Measurements from ENCODE around the gene HIVEP3.
"Not testable (repeated sequence)": the region's sequence is repeated elsewhere in the genome, so short reads cannot be mapped to it uniquely, and the experiment has no call there.

HIVEP3 gene

DNA sequence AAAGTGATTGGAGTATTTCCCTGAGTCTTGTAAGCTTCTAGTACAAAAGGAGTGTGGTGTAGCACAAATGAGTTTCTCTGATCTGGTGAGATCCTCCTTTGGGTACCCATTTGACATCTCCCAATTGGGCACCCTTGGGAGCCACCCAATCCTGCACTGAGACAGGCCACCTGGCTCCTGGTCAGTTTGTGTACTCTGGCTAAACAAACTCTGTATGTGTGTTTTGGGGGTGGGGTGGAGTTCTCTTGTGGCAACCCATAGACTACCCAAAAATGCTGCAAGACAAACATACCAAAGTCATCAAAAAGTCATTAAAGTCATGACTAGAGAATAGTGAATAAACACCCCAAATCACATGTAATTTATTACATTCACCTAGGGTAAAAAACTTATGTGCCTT, 8.4 kb upstream of the HIVEP3 start:
- DNase-seq, result no peak

DNA sequence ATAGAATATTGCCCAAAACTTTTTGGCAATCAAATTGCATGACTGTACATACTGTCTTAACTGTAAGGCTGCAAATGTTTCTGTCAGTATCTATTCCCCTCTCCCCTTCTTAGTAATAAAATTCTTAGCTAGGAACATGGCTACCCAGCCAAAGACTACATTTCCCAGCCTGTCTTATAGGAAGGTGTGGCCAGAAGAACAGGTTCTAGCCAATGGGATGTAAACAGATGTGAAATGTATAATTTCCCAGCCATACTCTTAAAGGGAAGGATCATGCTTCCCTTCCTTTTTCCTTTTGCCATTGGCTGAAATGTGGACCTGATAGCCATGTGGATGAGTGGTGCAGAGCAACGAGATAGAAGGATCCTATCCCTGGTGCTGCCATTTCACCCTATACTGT, 7.0 kb upstream of the HIVEP3 start:
- in situ Hi-C loops (cut with HindIII; ENCODE audit: low pct_ligation_motif_present, low pct_unique_long_range_greater_than_20kb, low sequenced_read_pairs), result no loop called here
- DNase-seq, result no peak

More for the DNA sequence above, 8.4 kb upstream of the HIVEP3 start:
- in situ Hi-C loops (cut with HindIII; ENCODE audit: low pct_ligation_motif_present, low pct_unique_long_range_greater_than_20kb, low sequenced_read_pairs), result no loop called here

DNA sequence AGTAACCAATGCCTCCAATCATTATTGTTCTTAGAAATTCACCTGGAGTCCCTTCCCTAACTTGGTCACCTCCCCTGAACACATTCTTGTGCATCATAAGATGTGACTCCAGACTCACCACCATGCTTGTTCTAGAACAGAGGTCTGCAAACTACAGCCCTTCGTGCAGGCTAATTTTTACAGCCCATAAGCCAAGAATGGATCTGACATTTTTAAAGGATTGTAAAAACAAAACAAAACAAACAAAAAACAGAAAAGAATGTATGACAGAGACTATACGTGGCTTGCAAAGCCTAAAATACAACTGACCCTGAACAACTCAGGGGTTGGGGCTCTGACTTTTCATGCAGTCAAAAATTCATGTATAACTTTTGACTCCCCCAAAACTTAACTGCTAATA, 6.2 kb upstream of the HIVEP3 start:
- in situ Hi-C loops (cut with HindIII; ENCODE audit: low pct_ligation_motif_present, low pct_unique_long_range_greater_than_20kb, low sequenced_read_pairs), result no loop called here
- no peak for DNase-seq

DNA sequence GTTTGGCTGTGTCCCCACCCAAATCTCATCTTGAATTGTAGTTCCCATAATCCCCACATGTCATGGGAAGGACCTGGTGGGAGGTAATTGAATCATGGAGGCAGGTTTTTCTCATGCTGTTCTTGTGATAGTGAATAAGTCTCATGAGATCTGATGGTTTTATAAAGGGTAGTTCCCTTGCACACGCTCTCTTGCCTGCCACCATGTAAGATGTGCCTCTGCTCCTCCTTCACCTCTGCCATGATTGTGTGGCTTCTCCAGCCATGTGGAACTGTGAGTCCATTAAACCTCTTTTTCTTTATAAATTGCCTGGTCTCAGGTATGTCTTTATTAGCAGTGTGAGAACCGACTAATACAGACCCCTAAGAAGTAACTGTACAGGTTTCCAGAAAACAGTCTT, 2.5 kb upstream of the HIVEP3 start:
- in situ Hi-C loops (cut with HindIII; ENCODE audit: low pct_ligation_motif_present, low pct_unique_long_range_greater_than_20kb, low sequenced_read_pairs); DNase-seq: not testable (repeated sequence)

DNA sequence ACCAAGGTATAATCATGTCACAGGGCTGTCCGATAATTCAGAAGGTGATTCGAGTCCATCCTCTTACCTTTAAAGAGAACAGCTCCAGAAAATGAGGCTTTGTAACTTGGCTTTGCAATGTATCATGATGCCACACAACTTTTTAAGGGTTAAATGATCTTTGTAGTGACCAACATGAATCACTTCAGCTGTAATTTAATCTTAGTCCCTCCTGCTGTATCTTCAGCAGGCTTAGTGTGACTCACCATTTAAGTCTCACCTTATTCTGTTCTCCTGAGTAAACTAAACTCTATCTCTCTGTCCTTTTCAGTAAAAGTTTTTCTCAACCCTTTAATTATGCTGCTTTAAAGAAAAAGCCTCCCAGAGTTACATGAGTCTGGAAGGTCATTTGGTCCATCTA, 1.9 kb upstream of the HIVEP3 start:
- no peak for DNase-seq
- in situ Hi-C loops (cut with HindIII; ENCODE audit: low pct_ligation_motif_present, low pct_unique_long_range_greater_than_20kb, low sequenced_read_pairs), result no loop called here

DNA sequence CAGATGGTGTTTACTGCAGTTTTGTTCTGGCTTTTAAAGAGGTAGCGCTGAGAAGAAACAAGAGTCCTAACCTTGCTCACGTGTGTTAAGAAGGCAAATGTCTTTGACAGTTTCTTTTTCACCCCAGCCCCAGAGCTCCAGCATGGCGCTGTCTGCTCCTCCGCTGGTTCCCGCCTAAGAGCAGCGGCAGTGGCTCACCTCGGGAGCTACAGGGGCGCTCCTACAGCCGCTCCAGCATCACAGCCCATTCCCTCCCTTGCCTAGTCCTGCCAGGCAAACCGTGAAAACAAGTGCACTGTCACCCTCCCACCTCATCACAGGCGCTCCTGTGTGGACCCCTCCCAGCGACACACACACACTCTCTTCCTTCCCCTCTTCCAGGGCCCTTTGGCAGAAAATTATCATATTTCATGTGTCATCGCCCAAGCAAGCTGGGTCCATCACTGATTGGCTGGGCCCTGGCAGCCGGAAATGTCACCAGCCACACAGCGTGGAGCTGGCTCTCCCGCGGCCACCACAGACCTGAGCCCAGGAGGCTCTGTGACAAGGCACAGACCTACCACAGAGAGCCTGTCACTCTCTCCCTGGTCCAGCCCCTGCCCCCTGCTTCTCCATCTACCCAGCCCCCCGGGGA, 1.2 kb upstream of the HIVEP3 start:
- in situ Hi-C loops (cut with HindIII; ENCODE audit: low pct_ligation_motif_present, low pct_unique_long_range_greater_than_20kb, low sequenced_read_pairs), result no loop called here
- DNase-seq, result peak; percentile 62

DNA sequence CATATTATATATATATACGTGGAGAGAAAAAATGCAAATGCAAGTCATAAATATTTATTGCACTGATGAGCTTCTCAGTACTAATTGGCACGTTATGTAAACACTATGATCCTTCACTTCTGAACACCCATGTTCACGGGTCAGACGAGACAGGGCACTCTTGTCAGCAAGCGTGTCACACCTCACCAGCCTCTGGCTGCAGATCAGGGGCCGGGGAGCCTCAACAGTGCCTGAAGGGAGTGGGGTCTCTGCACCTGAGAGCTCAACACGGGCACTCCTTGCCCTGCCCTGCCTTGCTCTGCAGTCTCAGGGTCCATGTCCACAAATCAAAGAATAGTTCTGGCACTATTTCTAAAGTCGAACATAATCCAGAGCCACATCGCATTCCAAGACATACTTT, 409 bp upstream of the HIVEP3 start:
- in situ Hi-C loops (cut with HindIII; ENCODE audit: low pct_ligation_motif_present, low pct_unique_long_range_greater_than_20kb, low sequenced_read_pairs), result no loop called here

DNA sequence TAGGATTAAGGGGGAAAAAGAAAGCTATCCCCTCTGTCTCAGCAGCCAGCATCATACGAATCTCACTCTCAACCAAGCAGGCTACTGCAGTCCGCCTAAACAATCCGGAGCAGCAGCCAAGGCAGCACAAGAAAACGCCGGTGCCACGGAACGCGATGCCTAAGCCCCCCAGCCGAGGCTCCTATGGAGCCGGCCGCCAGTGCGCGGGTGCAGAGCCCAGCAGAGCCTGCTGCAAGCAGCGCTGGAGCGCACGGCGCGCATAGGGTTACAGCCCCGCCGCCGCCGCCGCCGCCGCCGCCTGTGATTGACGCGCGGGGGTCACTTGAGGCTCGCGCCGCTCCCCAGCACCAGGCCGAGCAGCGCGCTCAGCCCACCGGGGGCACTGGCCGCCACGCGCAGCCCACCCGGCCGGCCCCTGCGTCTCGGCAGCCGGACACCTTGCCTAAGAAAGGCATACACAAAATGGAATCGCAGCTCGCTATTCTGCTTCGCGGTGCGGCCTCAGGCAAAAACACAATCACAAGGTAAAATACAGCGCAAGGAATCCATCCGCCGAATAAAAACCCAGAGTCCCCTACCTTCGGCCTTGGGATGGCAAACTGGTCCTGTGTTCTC, 780 bp downstream of the HIVEP3 start:
- in situ Hi-C loops (cut with HindIII; ENCODE audit: low pct_ligation_motif_present, low pct_unique_long_range_greater_than_20kb, low sequenced_read_pairs), result no loop called here

More for the DNA sequence above, 409 bp upstream of the HIVEP3 start:
- no peak for DNase-seq

DNA sequence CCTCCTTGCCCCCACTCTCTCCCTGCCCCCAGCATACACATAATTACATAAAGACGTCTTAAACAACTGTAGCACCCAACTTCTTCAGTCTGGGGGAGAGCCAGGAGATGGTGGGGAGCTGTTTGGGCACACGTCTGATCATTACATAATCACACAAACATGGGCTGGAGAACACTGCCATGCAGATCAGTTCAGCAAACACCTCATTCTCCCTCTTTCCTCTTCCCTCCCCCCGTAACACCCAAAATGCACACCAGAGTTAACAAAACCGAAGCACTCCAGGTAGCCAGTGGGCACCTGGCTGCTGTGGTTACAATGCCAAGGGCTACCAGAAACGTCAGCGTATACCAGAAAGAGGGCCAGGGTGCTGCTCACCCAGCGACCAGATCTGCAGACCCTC, 1.6 kb downstream of the HIVEP3 start:
- DNase-seq, result no peak
- in situ Hi-C loops (cut with HindIII; ENCODE audit: low pct_ligation_motif_present, low pct_unique_long_range_greater_than_20kb, low sequenced_read_pairs), result no loop called here

More for the DNA sequence above, 780 bp downstream of the HIVEP3 start:
- peak; percentile 53 for DNase-seq

DNA sequence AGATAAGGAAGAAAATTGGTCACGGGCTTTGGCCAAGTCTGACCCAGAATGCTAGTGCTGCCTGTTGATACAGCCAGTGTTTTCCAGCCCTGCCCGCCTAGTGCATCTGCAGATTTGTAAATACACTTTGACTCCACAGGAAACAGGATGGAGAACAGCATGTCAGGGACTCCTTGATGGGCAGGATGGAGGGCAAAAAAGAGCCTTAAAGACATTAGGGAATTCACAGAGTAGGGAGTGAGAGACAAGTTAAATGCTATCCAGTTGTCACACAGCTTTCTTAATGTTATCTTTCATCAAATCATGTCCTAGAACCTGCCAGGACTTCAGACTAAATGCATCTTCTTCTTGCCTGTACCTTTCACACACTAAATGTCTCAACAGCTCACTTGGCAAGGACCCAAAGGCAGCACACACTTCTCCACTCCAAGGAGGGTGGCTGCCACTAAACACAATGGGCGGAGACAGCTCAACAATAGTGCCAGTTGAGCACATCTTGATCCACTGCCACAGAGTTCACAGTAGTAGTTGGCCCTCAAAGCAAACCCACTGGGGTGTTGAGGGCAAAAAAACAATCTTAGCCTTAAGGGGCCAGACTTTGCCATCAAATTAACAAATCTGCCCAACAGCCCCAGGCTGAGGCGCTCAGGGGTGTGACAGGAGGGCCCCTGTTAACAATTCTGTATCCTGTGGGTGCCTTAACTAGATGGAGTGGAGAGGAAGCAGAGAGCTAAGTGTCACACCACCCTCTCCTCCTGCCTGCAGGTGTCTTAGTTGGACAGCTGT, 2.7 kb downstream of the HIVEP3 start:
- no peak for DNase-seq
- in situ Hi-C loops (cut with HindIII; ENCODE audit: low pct_ligation_motif_present, low pct_unique_long_range_greater_than_20kb, low sequenced_read_pairs), result no loop called here

DNA sequence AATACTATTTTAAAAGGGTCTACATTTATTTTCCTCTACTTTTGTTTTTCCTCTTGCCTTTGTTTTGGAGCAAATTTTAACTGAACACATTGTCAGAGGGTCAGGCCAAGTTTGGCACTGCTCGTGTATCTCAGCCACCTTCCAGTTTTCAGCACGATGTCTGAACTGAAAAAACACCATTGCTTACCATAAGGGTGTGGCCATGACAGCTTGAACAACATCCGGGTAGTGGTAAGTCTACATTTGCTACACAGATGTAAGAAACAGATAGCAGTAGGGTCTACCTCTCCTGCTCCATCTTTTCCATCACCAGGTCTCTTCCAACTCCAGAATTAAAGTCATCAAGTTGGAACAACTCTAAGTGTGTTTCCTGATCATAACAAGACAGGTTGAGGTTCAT, 4.2 kb downstream of the HIVEP3 start:
- in situ Hi-C loops (cut with HindIII; ENCODE audit: low pct_ligation_motif_present, low pct_unique_long_range_greater_than_20kb, low sequenced_read_pairs), result no loop called here
- no peak for DNase-seq

DNA sequence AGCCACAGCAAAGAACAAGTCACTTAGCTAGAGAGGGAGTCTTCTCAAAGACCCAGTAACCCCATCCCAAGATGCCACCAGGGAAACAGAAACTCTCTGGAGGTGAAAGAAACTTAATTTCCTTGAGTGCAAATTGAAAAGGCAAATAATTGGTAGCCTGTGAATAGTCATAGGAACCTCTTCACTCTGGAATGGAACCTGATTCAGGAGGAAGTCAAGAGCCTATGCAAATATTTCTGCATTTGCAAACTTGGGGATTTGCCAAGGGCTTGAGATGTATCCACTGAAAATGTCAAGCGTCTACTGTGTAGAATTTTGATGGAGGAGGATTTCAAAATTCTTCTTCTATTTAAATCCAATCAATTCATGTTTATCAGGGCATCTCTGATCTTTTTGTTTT, 5.7 kb downstream of the HIVEP3 start:
- DNase-seq, result no peak
- in situ Hi-C loops (cut with HindIII; ENCODE audit: low pct_ligation_motif_present, low pct_unique_long_range_greater_than_20kb, low sequenced_read_pairs), result no loop called here

DNA sequence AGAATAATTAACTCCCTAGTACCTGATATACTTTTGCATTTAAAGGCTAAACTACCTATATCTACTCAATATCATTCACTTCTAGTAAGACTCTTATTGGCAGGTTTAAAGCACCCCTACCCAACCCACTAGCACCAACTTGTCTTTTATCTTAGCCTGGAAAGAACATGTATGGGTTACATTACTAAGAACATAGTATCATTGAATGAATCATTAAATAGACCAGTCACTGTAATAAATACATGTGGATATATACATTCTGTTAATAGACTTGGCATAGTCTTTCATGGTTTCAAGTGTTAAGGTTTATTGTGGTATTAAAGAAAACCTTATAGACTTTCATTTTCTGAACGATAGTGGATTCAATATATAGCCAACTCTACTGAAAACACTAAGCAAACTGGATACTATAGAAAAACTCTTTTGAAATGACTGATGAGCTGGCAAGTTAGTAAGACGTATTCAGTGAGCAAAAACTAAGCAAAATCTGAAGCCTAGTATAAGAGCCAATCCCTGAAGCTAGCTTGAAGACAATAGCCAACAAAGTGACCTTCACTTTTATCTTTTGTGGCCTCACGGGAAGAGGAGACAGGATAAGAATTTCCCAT, 10.3 kb downstream of the HIVEP3 start:
- in situ Hi-C loops (cut with HindIII; ENCODE audit: low pct_ligation_motif_present, low pct_unique_long_range_greater_than_20kb, low sequenced_read_pairs), result no loop called here

DNA sequence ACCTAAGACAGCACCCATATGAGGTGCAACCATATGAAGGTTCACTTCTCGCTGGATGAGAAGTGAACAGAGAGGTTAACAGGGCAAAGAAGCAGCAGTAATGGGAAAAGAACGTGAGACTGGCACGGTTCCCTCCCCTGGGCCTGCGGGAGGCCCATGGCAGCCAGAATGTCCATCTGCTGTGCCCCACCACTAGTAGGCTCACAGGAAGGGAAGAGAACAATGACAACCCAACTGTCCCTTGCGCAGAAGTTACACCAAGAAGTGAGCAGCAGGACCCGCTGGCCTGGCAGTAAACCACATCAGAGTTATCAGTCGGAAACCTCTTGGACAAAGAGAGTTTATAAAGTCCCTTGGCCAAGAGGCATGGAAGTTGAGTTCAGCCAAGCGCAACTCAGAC, 11.3 kb downstream of the HIVEP3 start:
- in situ Hi-C loops (cut with HindIII; ENCODE audit: low pct_ligation_motif_present, low pct_unique_long_range_greater_than_20kb, low sequenced_read_pairs), result no loop called here
- no peak for DNase-seq

More for the DNA sequence above, 10.3 kb downstream of the HIVEP3 start:
- DNase-seq, result no peak

DNA sequence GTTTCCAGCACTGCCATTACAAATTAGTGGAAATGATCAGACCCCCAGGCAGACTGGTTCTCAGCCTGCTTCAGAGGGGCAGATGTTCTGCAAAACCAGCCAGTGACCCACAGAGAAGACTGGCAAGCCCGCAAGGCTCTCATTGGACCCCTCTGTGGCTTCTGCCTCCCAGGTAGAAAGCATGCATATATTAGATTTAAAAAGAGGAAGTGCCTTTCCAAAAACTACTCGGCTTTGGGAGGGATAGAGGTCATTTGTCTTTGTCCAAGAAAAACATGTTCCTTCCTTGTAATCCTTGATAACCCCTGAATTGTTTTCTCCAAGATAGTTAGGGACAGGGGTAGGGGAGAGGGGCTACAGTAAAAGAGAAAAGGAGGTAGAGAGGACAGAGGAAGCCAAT, 11.8 kb downstream of the HIVEP3 start:
- DNase-seq, result no peak
- in situ Hi-C loops (cut with HindIII; ENCODE audit: low pct_ligation_motif_present, low pct_unique_long_range_greater_than_20kb, low sequenced_read_pairs), result no loop called here

DNA sequence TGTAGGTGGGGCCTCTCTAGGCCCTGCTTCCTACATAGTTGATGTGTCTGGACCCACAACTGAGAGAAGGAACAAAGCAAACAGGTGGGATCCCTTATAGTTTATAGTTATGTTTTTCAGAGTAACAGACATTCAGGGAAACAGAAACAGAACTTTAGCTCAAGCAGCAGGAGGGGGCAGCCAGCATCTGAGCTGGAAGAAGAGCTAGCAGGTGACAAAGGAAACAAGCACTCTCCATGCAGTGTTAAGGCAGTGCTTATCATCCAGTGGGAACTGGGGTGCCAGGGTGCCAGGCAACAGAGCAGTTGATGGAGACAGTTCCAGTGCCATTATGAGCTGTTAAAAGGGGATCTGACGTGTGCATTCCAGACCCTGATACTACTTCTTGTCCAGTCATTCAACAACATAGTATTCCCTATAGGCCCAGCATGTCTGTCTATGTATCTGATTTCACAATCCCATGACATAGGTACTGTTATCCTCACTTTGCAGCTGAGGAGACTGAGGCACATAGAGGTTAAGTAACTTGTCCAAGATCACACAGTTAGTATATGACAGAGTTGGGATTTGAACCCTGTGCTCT, 13.5 kb downstream of the HIVEP3 start:
- no peak for DNase-seq
- in situ Hi-C loops (cut with HindIII; ENCODE audit: low pct_ligation_motif_present, low pct_unique_long_range_greater_than_20kb, low sequenced_read_pairs), result no loop called here

DNA sequence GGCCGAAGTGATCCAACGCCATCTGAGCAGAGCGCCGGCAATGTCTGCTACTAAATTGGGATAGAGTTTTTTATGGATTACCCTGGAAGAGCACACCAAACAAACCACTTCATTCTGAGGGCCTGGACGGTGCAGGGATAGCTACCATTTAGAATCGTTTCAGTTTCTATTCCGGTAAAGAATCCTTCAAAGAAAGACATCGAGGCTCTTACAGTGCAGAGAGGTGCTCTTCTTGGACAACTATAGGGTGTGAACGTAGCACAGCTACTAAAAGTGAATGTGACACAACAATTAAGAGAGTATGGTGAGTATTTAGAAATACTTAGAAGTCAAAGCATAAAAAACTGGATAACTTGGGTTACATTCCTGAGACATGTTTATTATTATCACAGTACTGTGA, 16.1 kb downstream of the HIVEP3 start:
- in situ Hi-C loops (cut with HindIII; ENCODE audit: low pct_ligation_motif_present, low pct_unique_long_range_greater_than_20kb, low sequenced_read_pairs), result no loop called here
- DNase-seq, result no peak

DNA sequence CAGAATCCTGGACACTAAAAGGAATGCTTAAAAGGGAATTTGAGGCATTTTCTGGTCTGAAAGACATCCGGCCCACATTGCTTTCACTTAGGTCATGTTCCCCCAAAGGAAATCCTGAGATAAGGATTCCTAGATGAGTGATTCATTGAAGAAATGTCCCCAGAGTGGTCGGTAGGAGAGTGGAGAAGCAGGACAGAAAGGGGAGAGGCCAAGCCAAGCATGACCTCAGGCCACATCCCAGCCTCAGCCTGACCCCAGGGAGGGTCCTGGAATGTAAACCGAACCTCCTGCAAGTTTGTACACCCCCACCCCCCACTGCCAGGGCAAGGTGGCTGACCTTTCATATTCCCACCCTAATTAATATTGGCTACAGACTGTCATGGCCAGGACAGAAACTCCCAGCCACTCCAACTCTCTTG, 16.6 kb downstream of the HIVEP3 start:
- peak; percentile 79 for DNase-seq
- in situ Hi-C loops (cut with HindIII; ENCODE audit: low pct_ligation_motif_present, low pct_unique_long_range_greater_than_20kb, low sequenced_read_pairs), result no loop called here

DNA sequence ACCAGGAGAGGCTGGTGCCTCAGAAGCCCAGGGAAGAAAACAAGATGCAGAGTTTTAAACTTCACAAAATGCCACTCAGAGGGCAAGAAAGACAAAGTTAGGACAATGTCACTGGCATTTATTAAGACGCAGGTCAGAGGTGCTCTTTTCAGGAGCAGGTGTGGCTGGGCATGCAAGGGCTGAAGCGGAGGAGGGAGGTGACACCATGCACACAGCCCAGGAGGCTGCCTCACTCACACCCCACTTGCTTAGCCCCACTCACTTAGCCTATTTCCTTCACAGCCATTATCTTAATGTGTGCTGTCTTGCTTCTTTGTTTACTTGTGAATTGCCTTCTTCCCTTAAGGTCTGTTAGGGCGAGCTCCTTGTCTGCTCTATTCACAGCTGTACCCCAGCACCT, 17.2 kb downstream of the HIVEP3 start:
- in situ Hi-C loops (cut with HindIII; ENCODE audit: low pct_ligation_motif_present, low pct_unique_long_range_greater_than_20kb, low sequenced_read_pairs), result no loop called here
- DNase-seq, result no peak
